HepG2 (cell line): ENCODE data around the gene STX10. TPM values are rescaled to one million over a fixed set of nuclear protein-coding genes. Genes with fewer than 3 reads are reported as not detected.

Experiments used
- ATAC-seq: fragments of 200-7000 bp; cut with Tn5 transposase; 3 replicates; pipeline ENCODE4 v1.9.1; 2020; ENCODE audit warnings: mild to moderate bottlenecking, moderate library complexity
- BruUV-seq: library from RNA; stranded (reverse); fragments of 400-500 nt; replicated peaks from 2 replicates; lab custom pipeline; 2021; lab: Mats Ljungman, UMichigan
- CTCF ChIA-PET: fragments of 300-600 bp; formaldehyde crosslinking; extraction: SDS; loops from one replicate; lab custom pipeline; 2021; ENCODE audit warnings: low total read pairs, inconsistent platforms, low intra/inter-chr PET ratio; lab: Yijun Ruan, JAX
- POLR2A ChIA-PET: fragments of 350-600 bp; sonication (Branson Sonifier 250); formaldehyde crosslinking; loops from one replicate; lab custom pipeline; 2020; ENCODE audit warnings: antibody characterized with exemption, inconsistent platforms; lab: Yijun Ruan, JAX
- DNase-seq: peaks from one replicate; pipeline ENCODE4 v3.0.0-alpha.2; 2015; ENCODE audit warnings: low spot score
- FAIRE-seq: peaks from 3 replicates; lab custom pipeline; 2011; peaks lifted over from hg19 to GRCh38; lab: Jason Lieb, UNC
- H2AFZ ChIP-seq: one replicate; pipeline ENCODE4 v1.6.1; 2011; ENCODE audit warnings: low read length, inconsistent platforms
- H3K27ac ChIP-seq: fragments of 300-600 bp; 3 replicates; pipeline ENCODE4 v1.8.0; 2011; ENCODE audit warnings: mixed run types, mild to moderate bottlenecking, mixed read lengths, low read length, inconsistent platforms; ENCODE audit not compliant: insufficient read depth; ENCODE audit errors: extremely low read length
- H3K27me3 ChIP-seq, 2 experiments: fragments of 200-600 bp in 1 of 2; 2 replicates in 1 of 2; 3 replicates in 1 of 2; pipeline versions ENCODE4 v1.6.0 to v1.8.0; 2011; ENCODE audit warnings: low read length in 2 of 2, mild to moderate bottlenecking in 2 of 2, moderate library complexity in 2 of 2, inconsistent platforms in 1 of 2; ENCODE audit not compliant: insufficient read depth in 2 of 2, control insufficient read depth in 1 of 2
- H3K36me3 ChIP-seq, 2 experiments: fragments of 200-600 bp in 1 of 2; replicated peaks in 1 of 2; 2 replicates in 1 of 2; 3 replicates in 1 of 2; pipeline versions ENCODE4 v1.5.1 to v1.8.0; 2011; ENCODE audit warnings: low read length in 2 of 2, inconsistent platforms in 1 of 2; ENCODE audit not compliant: insufficient read depth in 2 of 2, control insufficient read depth in 1 of 2
- H3K4me1 ChIP-seq: 2 replicates; pipeline ENCODE4 v1.5.1; 2012; ENCODE audit warnings: low read length, inconsistent platforms; ENCODE audit not compliant: insufficient read depth
- H3K4me2 ChIP-seq: 2 replicates; pipeline ENCODE4 v1.6.0; 2011; ENCODE audit warnings: low read depth, low read length, inconsistent platforms
- H3K4me3 ChIP-seq, 3 experiments: fragments of 200-600 bp in 1 of 3; sonication (generic), shearing (Covaris generic) in 1 of 3; replicated peaks in 1 of 3; 2 replicates each; pipeline ENCODE4 v1.5.1; 2011 to 2016; ENCODE audit warnings: low read length in 3 of 3, inconsistent platforms in 2 of 3, low read depth in 2 of 3, mild to moderate bottlenecking in 2 of 3, control low read depth in 1 of 3, mixed read lengths in 1 of 3; ENCODE audit not compliant: insufficient read depth in 1 of 3
- H3K79me2 ChIP-seq: one replicate; pipeline ENCODE4 v1.6.1; 2011; ENCODE audit warnings: low read length, inconsistent platforms; ENCODE audit not compliant: insufficient read depth
- H3K9ac ChIP-seq: 2 replicates; pipeline ENCODE4 v1.6.0; 2011; ENCODE audit warnings: mild to moderate bottlenecking, low read depth, low read length, inconsistent platforms; ENCODE audit not compliant: insufficient read depth
- H3K9me3 ChIP-seq: 2 replicates; pipeline ENCODE4 v1.5.1; 2012; ENCODE audit warnings: mild to moderate bottlenecking, low read length
- H4K20me1 ChIP-seq: 2 replicates; pipeline ENCODE4 v1.6.0; 2011; ENCODE audit warnings: inconsistent platforms, mild to moderate bottlenecking, low read length, moderate library complexity; ENCODE audit not compliant: insufficient read depth
- ARNT2 ChIP-seq: sonication (generic); formaldehyde crosslinking; IDR thresholded peaks from 2 replicates; pipeline ENCODE4 v1.8.0; 2022; ENCODE audit warnings: mild to moderate bottlenecking, low read depth, missing genetic modification reagents, moderate library complexity
- CHD4 ChIP-seq: fragments of 200-600 bp; sonication (generic); IDR thresholded peaks from 2 replicates; pipeline ENCODE4 v1.7.0; 2017; ENCODE audit warnings: mild to moderate bottlenecking, low read length, borderline replicate concordance
- GFI1 ChIP-seq: sonication (generic); formaldehyde crosslinking; IDR thresholded peaks from 2 replicates; pipeline ENCODE4 v1.5.0; 2020; ENCODE audit warnings: missing genetic modification reagents, mild to moderate bottlenecking, borderline replicate concordance
- HIVEP1 ChIP-seq: sonication (generic); formaldehyde crosslinking; IDR thresholded peaks from 2 replicates; pipeline ENCODE4 v1.4.0; 2020; ENCODE audit warnings: mild to moderate bottlenecking, missing genetic modification reagents
- ISX ChIP-seq: sonication (generic); formaldehyde crosslinking; conservative IDR thresholded peaks from 2 replicates; pipeline ENCODE4 v1.5.0; 2020; ENCODE audit warnings: missing genetic modification reagents
- KLF12 ChIP-seq: sonication (generic); formaldehyde crosslinking; IDR thresholded peaks from 2 replicates; pipeline ENCODE4 v1.4.0; 2020; ENCODE audit warnings: missing genetic modification reagents, borderline replicate concordance
- KMT2A ChIP-seq: sonication (generic); formaldehyde crosslinking; IDR thresholded peaks from 2 replicates; pipeline ENCODE4 v1.4.0; 2020; ENCODE audit warnings: missing genetic modification reagents
- KMT2B ChIP-seq: IDR thresholded peaks from 2 replicates; pipeline ENCODE4 v1.6.1; 2016; ENCODE audit warnings: missing genetic modification reagents, missing compliant biosample characterization
- MTA3 ChIP-seq: sonication (generic); formaldehyde crosslinking; IDR thresholded peaks from 2 replicates; pipeline ENCODE4 v1.4.0; 2020; ENCODE audit warnings: missing genetic modification reagents
- NFKB2 ChIP-seq: sonication (generic); formaldehyde crosslinking; IDR thresholded peaks from 2 replicates; pipeline ENCODE4 v1.4.0; 2020; ENCODE audit warnings: missing genetic modification reagents, borderline replicate concordance
- NONO ChIP-seq, 2 experiments: fragments of 450-650 bp in 1 of 2; sonication (generic) in 1 of 2; formaldehyde crosslinking in 1 of 2; IDR thresholded peaks in 1 of 2; conservative IDR thresholded peaks in 1 of 2; 2 replicates each; pipeline versions ENCODE4 v1.6.1 to v1.8.0; 2017 to 2022; ENCODE audit warnings: mild to moderate bottlenecking in 1 of 2, missing genetic modification reagents in 1 of 2, moderate library complexity in 1 of 2
- RBM39 ChIP-seq: fragments of 200-400 bp; formaldehyde crosslinking; IDR thresholded peaks from one replicate; pipeline ENCODE4 v1.6.1; 2018; ENCODE audit warnings: antibody characterized with exemption, mild to moderate bottlenecking, low read depth, low read length; ENCODE audit not compliant: poor library complexity, severe bottlenecking
- REPIN1 ChIP-seq: sonication (generic); formaldehyde crosslinking; IDR thresholded peaks from 2 replicates; pipeline ENCODE4 v1.8.0; 2022; ENCODE audit warnings: missing genetic modification reagents, low read depth, mild to moderate bottlenecking, borderline replicate concordance
- SOX6 ChIP-seq, 2 experiments: fragments of 450-650 bp in 1 of 2; sonication (generic) in 1 of 2; formaldehyde crosslinking in 1 of 2; IDR thresholded peaks; 2 replicates each; pipeline versions ENCODE4 v1.4.0 to v1.6.1; 2017 to 2020; ENCODE audit warnings: antibody characterized with exemption in 1 of 2, mild to moderate bottlenecking in 1 of 2, missing genetic modification reagents in 1 of 2
- TARDBP ChIP-seq: sonication (generic); formaldehyde crosslinking; IDR thresholded peaks from 2 replicates; pipeline ENCODE4 v1.8.0; 2022; ENCODE audit warnings: mild to moderate bottlenecking, missing genetic modification reagents
- ZNF605 ChIP-seq: sonication (generic); formaldehyde crosslinking; IDR thresholded peaks from 2 replicates; pipeline ENCODE4 v1.8.0; 2022; ENCODE audit warnings: mild to moderate bottlenecking, missing genetic modification reagents
- ZNF670 ChIP-seq: sonication (generic); formaldehyde crosslinking; IDR thresholded peaks from 2 replicates; pipeline ENCODE4 v1.8.0; 2022; ENCODE audit warnings: mild to moderate bottlenecking, missing genetic modification reagents, borderline replicate concordance
- ZSCAN21 ChIP-seq: sonication (generic); formaldehyde crosslinking; IDR thresholded peaks from 2 replicates; pipeline ENCODE4 v1.8.0; 2022; ENCODE audit warnings: mild to moderate bottlenecking, missing genetic modification reagents, moderate library complexity, borderline replicate concordance
- WGBS: methylation state at CpG from one replicate; pipeline ENCODE4 v1.1.6; 2017; ENCODE audit warnings: low lambda C conversion rate; 5-methylcytosine and 5-hydroxymethylcytosine counted together
- in situ Hi-C: cut with HindIII; loops from 2 replicates; pipeline ENCODE4 v1.10.0; 2017; ENCODE audit warnings: low pct_unique_long_range_greater_than_20kb; ENCODE audit not compliant: extremely low pct_ligation_motif_present
- intact Hi-C: fragments of 100-400 bp; cut with micrococcal nuclease; formaldehyde crosslinking; loops from one replicate; pipeline ENCODE4 v1.10.0; 2022; ENCODE audit not compliant: unreplicated experiment
- polyA plus RNA-seq, 8 experiments: library from polyadenylated mRNA; depleted of rRNA in 3 of 8; stranded (reverse) in 7 of 8; unstranded in 1 of 8; fragments of >200 nt; fragmentation: Illumina TruSeq in 4 of 8; extraction: Trizol in 4 of 8; gene quantifications; 2 replicates each; pipeline versions ENCODE4 v1.2.1 to v1.2.3, GENCODE V29; 2011 to 2016; ENCODE audit warnings: low read depth in 4 of 8, missing spikeins in 1 of 8, mixed read lengths in 1 of 8; ENCODE audit not compliant: insufficient read depth in 1 of 8
- total RNA-seq, 5 experiments: library from RNA; depleted of rRNA; stranded (reverse); fragments of >200 nt; fragmentation: Illumina TruSeq; extraction: Trizol; gene quantifications; 2 replicates each; pipeline ENCODE4 v1.2.3, GENCODE V29; 2016; ENCODE audit warnings: low read depth in 1 of 5
- TF ChIP-seq, protein P1 (sequence below): sonication (generic); formaldehyde crosslinking; IDR thresholded peaks from 2 replicates; pipeline ENCODE4 v1.4.0; 2020; ENCODE audit warnings: missing genetic modification reagents
- TF ChIP-seq, protein P2 (sequence below): sonication (generic); formaldehyde crosslinking; IDR thresholded peaks from 2 replicates; pipeline ENCODE4 v1.4.0; 2020; ENCODE audit warnings: missing genetic modification reagents, borderline replicate concordance

The STX10 gene
- total and polyA plus RNA-seq, 2 of the 13 experiments (the other 11 are each of a cell fraction or from before 2014, with no cell fraction given): 47.9 to 66.4 TPM

DNA sequence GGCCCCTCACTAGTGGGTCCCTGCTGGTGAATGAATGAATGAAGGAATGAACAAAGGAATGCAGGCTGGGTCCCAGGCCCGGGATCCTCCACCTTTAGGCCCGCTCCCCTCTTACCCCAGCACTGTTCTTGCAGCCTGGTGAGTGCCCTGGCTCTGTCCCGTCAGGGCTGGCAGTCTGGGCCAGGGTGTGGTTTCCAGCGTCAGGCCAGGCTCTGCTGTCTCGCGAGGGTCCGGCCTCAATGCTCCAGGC, 47.8 kb downstream of the STX10 start:
- ChIA-PET CTCF (no interaction called here), POLR2A (interaction anchor here (0.6 to 1.6 kb wide), 3 partner anchors 9 to 61 kb away, joined by 3 to 4 read pairs (median 4); no protein-coding TSS in a partner anchor)
- intact Hi-C loops: no loop called here
- DNase-seq (no peak), FAIRE-seq (no peak), ATAC-seq (peak; percentile 77)
- no TSS peak for BruUV-seq
- H3K4me3 ChIP-seq: peak overlapping the region; percentile 24 to 72 (median 53)
- peak overlapping the region; percentile 91 for H3K4me2 ChIP-seq
- H3K27me3 ChIP-seq: no peaks in the 10 kb centered on the region
- in situ Hi-C loops: no loop called here
- H3K79me2 ChIP-seq: no peaks in the 10 kb centered on the region
- H3K9me3 ChIP-seq: no peaks in the 10 kb centered on the region
- H4K20me1 ChIP-seq: no peaks in the 10 kb centered on the region; the same call in 1 of the 2 replicates
- peak overlapping the region; percentile 61 for H3K9ac ChIP-seq
- H3K27ac ChIP-seq: peak overlapping the region; percentile 70
- peaks cover 20% of the 10 kb centered on the region for H3K4me1 ChIP-seq
- WGBS: 0% methylated on average over 3 of the region's 7 CpGs
- H2AFZ ChIP-seq: no peak overlapping the region
- H3K36me3 ChIP-seq: peaks cover 0 to 4% of the 10 kb centered on the region in 2 experiments; a peak in 2 of 5 replicates
- peak; percentile 18; the same call in 1 of the 2 replicates for TF ChIP-seq TARDBP (CRISPR knock-in tag)
- TF ChIP-seq NFKB2 (CRISPR knock-in tag): peak; percentile 11; the same call in 1 of the 2 replicates
- no peak for TF ChIP-seq KMT2A (CRISPR knock-in tag)
- no peak for TF ChIP-seq ISX (CRISPR knock-in tag)
- TF ChIP-seq CHD4: no peak
- 0 out of 2 replicates have a peak, but pooled peaks have one; percentile 15 for TF ChIP-seq KMT2B (CRISPR knock-in tag)
- TF ChIP-seq ZNF605 (CRISPR knock-in tag): 0 out of 2 replicates have a peak, but pooled peaks have one; percentile 40
- TF ChIP-seq ARNT2 (CRISPR knock-in tag): no peak
- TF ChIP-seq HIVEP1 (CRISPR knock-in tag): peak; percentile 63
- no peak for TF ChIP-seq SOX6 (IDR thresholded peaks at IDR 0.05)
- TF ChIP-seq SOX6 (CRISPR knock-in tag; IDR thresholded peaks at IDR 0.05): peak; percentile 30
- TF ChIP-seq ZNF670 (CRISPR knock-in tag): peak; percentile 46; the same call in 1 of the 2 replicates
- TF ChIP-seq, protein P1, sequence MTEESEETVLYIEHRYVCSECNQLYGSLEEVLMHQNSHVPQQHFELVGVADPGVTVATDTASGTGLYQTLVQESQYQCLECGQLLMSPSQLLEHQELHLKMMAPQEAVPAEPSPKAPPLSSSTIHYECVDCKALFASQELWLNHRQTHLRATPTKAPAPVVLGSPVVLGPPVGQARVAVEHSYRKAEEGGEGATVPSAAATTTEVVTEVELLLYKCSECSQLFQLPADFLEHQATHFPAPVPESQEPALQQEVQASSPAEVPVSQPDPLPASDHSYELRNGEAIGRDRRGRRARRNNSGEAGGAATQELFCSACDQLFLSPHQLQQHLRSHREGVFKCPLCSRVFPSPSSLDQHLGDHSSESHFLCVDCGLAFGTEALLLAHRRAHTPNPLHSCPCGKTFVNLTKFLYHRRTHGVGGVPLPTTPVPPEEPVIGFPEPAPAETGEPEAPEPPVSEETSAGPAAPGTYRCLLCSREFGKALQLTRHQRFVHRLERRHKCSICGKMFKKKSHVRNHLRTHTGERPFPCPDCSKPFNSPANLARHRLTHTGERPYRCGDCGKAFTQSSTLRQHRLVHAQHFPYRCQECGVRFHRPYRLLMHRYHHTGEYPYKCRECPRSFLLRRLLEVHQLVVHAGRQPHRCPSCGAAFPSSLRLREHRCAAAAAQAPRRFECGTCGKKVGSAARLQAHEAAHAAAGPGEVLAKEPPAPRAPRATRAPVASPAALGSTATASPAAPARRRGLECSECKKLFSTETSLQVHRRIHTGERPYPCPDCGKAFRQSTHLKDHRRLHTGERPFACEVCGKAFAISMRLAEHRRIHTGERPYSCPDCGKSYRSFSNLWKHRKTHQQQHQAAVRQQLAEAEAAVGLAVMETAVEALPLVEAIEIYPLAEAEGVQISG (CRISPR knock-in tag): 0 out of 2 replicates have a peak, but pooled peaks have one; percentile 19
- TF ChIP-seq, protein P2, sequence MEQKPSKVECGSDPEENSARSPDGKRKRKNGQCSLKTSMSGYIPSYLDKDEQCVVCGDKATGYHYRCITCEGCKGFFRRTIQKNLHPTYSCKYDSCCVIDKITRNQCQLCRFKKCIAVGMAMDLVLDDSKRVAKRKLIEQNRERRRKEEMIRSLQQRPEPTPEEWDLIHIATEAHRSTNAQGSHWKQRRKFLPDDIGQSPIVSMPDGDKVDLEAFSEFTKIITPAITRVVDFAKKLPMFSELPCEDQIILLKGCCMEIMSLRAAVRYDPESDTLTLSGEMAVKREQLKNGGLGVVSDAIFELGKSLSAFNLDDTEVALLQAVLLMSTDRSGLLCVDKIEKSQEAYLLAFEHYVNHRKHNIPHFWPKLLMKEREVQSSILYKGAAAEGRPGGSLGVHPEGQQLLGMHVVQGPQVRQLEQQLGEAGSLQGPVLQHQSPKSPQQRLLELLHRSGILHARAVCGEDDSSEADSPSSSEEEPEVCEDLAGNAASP (CRISPR knock-in tag): no peak
- 0 out of 2 replicates have a peak, but pooled peaks have one; percentile 22 for TF ChIP-seq ZSCAN21
- peak; percentile 54; the same call in 1 of the 2 replicates for TF ChIP-seq REPIN1 (CRISPR knock-in tag)
- TF ChIP-seq NONO (IDR thresholded peaks at IDR 0.05): no peak
- 0 out of 2 replicates have a peak, but pooled peaks have one; percentile 48 for TF ChIP-seq NONO (CRISPR knock-in tag; conservative IDR thresholded peaks at IDR 0.05)
- TF ChIP-seq MTA3 (CRISPR knock-in tag): no peak
- 0 out of 2 replicates have a peak, but pooled peaks have one; percentile 8 for TF ChIP-seq GFI1 (CRISPR knock-in tag)
- TF ChIP-seq KLF12 (CRISPR knock-in tag): no peak
- no peak for TF ChIP-seq RBM39
